ENCODE results near the gene SH3BP5L. TPM values are rescaled to one million over a fixed set of nuclear protein-coding genes. Genes with fewer than 3 reads are reported as not detected.

The SH3BP5L gene
- total RNA-seq, 4 donors from 2014 or later, result 2.6 to 29.8 (median 16.4) TPM

DNA sequence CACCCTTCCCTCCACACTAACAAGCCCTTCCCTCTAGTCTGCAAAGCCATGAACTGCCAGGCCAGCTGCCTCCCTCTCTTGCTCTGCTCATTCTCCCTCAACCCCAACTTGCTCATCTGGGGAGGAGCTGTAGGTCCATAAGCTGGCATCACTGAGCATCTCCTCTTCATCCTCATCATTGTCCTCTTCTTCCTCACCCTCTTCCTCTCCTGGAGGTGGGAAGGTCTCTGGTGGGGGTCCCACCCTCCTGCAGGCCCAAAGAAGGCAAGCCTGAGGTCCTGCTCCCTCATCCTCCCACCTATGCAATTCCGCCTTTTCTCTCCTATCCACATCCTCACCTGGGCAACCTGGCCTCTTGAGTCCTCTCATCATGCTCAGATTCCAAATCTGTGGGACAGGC is 30.5 kb upstream of the SH3BP5L start:
- no peak for TF ChIP-seq POLR2A (IDR thresholded peaks at IDR 0.05)
- TF ChIP-seq, protein P1, sequence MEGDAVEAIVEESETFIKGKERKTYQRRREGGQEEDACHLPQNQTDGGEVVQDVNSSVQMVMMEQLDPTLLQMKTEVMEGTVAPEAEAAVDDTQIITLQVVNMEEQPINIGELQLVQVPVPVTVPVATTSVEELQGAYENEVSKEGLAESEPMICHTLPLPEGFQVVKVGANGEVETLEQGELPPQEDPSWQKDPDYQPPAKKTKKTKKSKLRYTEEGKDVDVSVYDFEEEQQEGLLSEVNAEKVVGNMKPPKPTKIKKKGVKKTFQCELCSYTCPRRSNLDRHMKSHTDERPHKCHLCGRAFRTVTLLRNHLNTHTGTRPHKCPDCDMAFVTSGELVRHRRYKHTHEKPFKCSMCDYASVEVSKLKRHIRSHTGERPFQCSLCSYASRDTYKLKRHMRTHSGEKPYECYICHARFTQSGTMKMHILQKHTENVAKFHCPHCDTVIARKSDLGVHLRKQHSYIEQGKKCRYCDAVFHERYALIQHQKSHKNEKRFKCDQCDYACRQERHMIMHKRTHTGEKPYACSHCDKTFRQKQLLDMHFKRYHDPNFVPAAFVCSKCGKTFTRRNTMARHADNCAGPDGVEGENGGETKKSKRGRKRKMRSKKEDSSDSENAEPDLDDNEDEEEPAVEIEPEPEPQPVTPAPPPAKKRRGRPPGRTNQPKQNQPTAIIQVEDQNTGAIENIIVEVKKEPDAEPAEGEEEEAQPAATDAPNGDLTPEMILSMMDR (IDR thresholded peaks at IDR 0.05), result no peak
- Histone ChIP-seq H3K36me3 (no peaks in the 10 kb centered on the region), H3K27me3 (no peaks in the 10 kb centered on the region), H3K4me3 (no peak overlapping the region), H3K9me3 (no peaks in the 10 kb centered on the region), H3K27ac (no peak overlapping the region), H3K4me1 (peaks cover 0 to 7% of the 10 kb centered on the region in 2 donors)
- intact Hi-C loops (cut with DNase I; ENCODE audit: low total_unique reads), result no loop called here
- DNase-seq, result no peak

DNA sequence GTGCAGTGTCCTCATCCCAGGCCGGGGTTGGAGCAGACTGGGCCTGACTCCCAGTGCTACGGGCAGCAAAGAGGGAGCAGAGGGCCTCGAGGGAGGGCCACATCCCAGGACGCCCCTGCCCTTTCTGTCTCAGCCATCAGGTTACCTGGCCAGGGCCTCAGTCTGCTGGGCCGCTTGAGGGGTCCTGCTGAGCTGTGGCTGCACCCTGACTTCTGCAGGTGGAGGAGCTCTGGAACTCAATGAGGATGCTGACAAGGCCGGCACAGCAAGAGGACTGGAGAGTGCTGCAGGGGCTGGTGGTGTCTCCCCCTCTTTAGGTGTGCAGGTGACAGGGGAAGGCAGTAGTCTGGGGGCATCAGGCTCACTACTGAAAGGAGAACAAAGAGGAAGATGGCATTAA is 29.9 kb upstream of the SH3BP5L start:
- H3K9me3 ChIP-seq, result no peaks in the 10 kb centered on the region
- no peak overlapping the region for H3K4me3 ChIP-seq
- TF ChIP-seq, protein P1 (IDR thresholded peaks at IDR 0.05), result no peak
- TF ChIP-seq POLR2A (IDR thresholded peaks at IDR 0.05), result no peak
- no peak overlapping the region for H3K27ac ChIP-seq
- peaks cover 0 to 7% of the 10 kb centered on the region in 2 donors for H3K4me1 ChIP-seq
- DNase-seq, result no peak
- H3K27me3 ChIP-seq, result no peaks in the 10 kb centered on the region
- intact Hi-C loops (cut with DNase I; ENCODE audit: low total_unique reads), result no loop called here
- H3K36me3 ChIP-seq, result no peaks in the 10 kb centered on the region

DNA sequence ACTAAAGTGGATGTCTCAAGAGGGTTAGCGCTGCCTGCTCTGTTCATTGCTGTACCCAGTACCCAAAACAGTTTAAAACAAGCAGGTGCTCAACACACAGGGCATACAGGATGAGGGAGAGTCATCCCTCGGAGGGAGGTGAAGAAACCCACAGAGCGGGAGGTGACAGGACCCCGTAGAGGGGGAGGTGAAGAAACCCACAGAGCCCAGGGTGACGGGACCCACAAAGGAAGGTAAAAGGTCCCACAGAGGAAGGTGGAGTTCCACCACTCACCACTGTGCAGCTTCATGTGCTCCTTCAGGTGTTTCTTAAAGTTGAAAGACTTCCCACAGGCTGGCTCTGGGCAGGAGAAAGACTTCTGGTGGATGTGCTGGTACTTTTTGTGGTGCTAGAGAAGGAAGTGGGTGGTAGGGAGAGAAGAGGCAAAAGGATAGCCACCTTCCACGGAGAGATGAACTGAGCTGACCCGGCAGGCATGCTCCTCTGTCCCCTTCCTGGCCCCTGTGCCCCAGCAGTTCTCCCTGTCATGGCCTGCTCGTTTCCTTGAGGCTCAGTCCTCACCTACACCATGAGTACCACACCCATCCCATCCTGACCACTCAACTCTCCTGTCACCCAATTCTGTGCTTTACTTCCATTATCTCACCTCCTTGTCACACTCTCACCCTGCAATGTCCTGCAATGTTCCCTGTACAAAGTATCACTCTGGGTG is 28.1 kb upstream of the SH3BP5L start:
- peaks cover 0 to 7% of the 10 kb centered on the region in 2 donors for H3K4me1 ChIP-seq
- intact Hi-C loops (cut with DNase I; ENCODE audit: low total_unique reads), result no loop called here
- H3K9me3 ChIP-seq, result no peaks in the 10 kb centered on the region
- TF ChIP-seq, protein P1 (IDR thresholded peaks at IDR 0.05), result no peak
- no peak for TF ChIP-seq POLR2A (IDR thresholded peaks at IDR 0.05)
- no peaks in the 10 kb centered on the region for H3K36me3 ChIP-seq
- H3K27ac ChIP-seq, result no peak overlapping the region
- DNase-seq, result no peak
- no peak overlapping the region for H3K4me3 ChIP-seq
- no peaks in the 10 kb centered on the region for H3K27me3 ChIP-seq

DNA sequence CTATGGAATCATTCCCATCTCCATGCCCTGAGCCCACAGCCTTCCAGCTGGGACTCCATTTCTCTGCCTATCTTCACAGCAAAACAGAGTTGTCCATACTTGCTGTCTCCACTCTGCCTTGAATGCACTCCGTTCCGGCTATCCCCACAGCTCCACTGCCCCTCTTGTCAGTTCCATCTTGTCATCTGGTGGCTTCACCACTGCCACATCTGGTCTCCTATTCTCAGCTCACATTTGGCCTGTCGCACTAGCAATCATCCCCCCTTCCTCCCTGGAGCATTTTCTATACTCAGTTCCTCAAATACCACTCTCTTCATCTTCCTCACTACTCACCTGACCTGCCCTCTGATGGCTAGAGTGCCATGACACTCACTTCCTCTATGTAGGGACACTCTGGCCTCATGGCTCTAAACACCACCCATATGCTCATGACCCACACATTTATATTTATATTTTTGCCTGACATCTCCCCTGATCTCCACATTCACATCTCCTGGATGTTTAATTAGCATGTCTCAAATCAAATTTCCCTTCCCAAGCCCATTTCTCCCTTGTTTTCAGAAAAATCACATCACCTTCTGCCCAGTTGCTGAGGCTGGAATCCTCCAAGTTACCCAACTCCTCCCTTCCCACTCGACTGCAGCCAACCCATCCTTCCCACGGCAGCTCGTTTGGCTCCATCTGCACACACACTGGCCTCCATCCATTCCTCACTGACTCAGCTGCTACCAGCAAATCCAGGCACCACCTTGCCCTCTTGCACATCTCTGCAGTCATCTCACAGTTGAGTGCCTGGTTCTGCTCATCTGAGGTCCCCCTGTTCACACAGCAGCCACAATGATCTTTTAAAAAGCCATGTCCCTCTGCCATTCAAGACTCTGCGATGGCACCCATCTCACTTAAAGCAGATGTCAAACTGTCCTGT is 27.0 kb upstream of the SH3BP5L start:
- H3K27ac ChIP-seq, result no peak overlapping the region
- H3K4me1 ChIP-seq, result peaks cover 0 to 7% of the 10 kb centered on the region in 2 donors
- TF ChIP-seq, protein P1 (IDR thresholded peaks at IDR 0.05), result no peak
- TF ChIP-seq POLR2A (IDR thresholded peaks at IDR 0.05), result no peak
- no peaks in the 10 kb centered on the region for H3K27me3 ChIP-seq
- no peak for DNase-seq
- no peaks in the 10 kb centered on the region for H3K9me3 ChIP-seq
- no peaks in the 10 kb centered on the region for H3K36me3 ChIP-seq
- intact Hi-C loops (cut with DNase I; ENCODE audit: low total_unique reads), result no loop called here
- H3K4me3 ChIP-seq, result no peak overlapping the region

DNA sequence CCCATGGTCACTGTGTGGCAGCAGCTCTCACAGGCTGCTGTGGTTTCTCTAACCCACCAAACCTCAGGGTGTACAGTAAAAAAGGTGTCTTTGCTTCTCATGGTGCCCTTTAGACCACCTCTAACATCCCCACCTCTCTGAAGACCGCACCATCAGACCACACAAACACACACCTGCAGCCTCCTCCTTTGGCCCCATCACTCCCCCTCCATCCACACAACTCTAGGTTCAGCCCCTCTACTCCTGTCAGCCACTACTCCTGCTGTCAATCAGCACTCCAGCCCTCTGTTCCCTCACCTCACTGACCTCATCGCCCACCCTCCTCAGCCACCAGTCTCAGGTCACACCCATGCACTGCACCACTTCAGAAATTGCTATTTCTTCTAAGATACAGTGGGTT is 25.7 kb upstream of the SH3BP5L start:
- Histone ChIP-seq H3K36me3 (no peaks in the 10 kb centered on the region), H3K4me3 (no peak overlapping the region), H3K27me3 (no peaks in the 10 kb centered on the region), H3K27ac (no peak overlapping the region), H3K4me1 (no peaks in the 10 kb centered on the region), H3K9me3 (no peaks in the 10 kb centered on the region)
- TF ChIP-seq, protein P1 (IDR thresholded peaks at IDR 0.05), result no peak
- TF ChIP-seq POLR2A (IDR thresholded peaks at IDR 0.05), result no peak
- no peak for DNase-seq
- intact Hi-C loops (cut with DNase I; ENCODE audit: low total_unique reads), result no loop called here
